ENCODE measurements around the gene PRKCH. TPM values are rescaled to one million over a fixed set of nuclear protein-coding genes. Genes with fewer than 3 reads are reported as not detected.

The PRKCH gene
- total and polyA plus RNA-seq, 10 of the 15 experiments (the other 5 are each of a cell fraction or from before 2014, with no cell fraction given): 10.7 to 140 (median 33.2) TPM

DNA sequence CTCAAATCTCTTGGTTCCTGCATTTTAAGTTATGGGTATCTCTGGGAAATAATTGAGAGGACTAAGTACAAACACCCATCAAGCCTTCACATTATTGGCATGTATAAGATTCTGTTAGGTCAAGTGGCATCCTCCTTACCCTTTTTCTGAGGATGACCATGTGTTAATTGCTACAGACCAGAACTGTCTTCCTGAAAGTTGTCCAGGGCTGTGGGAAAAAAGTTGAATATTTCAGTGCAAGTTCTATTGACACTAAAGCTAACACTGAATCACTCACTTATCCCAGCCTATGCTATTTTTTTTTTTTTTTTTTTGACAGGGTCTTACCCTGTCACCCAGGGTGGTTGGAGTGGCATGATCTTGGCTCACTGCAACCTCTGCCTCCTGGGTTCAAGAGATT, 243.8 kb downstream of the PRKCH start:
- Histone ChIP-seq H2AFZ (ENCODE audit: control insufficient read depth, low read depth, low read length) (no peak overlapping the region), H3K27me3 (replicated peaks in 1 of 2; ENCODE audit: control insufficient read depth in 2 of 2, insufficient read depth in 2 of 2, low read length in 1 of 2) (no peaks in the 10 kb centered on the region), H4K20me1 (ENCODE audit: control insufficient read depth, insufficient read depth) (no peaks in the 10 kb centered on the region), H3K36me3 (ENCODE audit: control insufficient read depth in 2 of 2, insufficient read depth in 2 of 2, low read length in 1 of 2) (no peaks in the 10 kb centered on the region), H3K27ac (ENCODE audit: control insufficient read depth, insufficient read depth) (no peak overlapping the region), H3K9me3 (replicated peaks; ENCODE audit: control insufficient read depth, insufficient read depth, low read length) (no peaks in the 10 kb centered on the region; the same call in 2 of the 3 replicates), H3K4me1 (ENCODE audit: control insufficient read depth, insufficient read depth, low read length) (peaks cover 26% of the 10 kb centered on the region), H3K9ac (ENCODE audit: control insufficient read depth, insufficient read depth, low read length) (no peak overlapping the region), H3K79me2 (ENCODE audit: control insufficient read depth, insufficient read depth, low read length) (no peaks in the 10 kb centered on the region), H3K4me2 (ENCODE audit: control insufficient read depth, insufficient read depth) (no peak overlapping the region), H3K4me3 (no peak overlapping the region)
- FAIRE-seq: no peak
- in situ Hi-C loops (cut with MboI) (no loop called here), intact Hi-C loops (cut with micrococcal nuclease; ENCODE audit: unreplicated experiment) (no loop called here)
- POLR2A ChIA-PET: interaction anchor here (1.2 kb wide), 1 partner anchor 12 kb away, joined by 3 read pairs; no protein-coding TSS in a partner anchor
- CTCF ChIA-PET: interaction anchor here (0.6 to 2.0 kb wide), 2 partner anchors 12 to 260 kb away, joined by 3 to 7 read pairs; no protein-coding TSS in a partner anchor
- DNase-seq (ENCODE audit: low read depth, low spot score): no peak
- RAD21 ChIA-PET (ENCODE audit: unreplicated experiment): interaction anchor here (1.1 to 1.2 kb wide), 2 partner anchors 41 to 125 kb away, joined by 3 read pairs; no protein-coding TSS in a partner anchor
- ATAC-seq: no peak
- BruUV-seq (replicated peaks): no TSS peak
- SMC1A ChIA-PET (ENCODE audit: uncharacterized antibody, unreplicated experiment): interaction anchor here (0.9 to 2.3 kb wide), 2 partner anchors 8 to 52 kb away, joined by 3 to 9 read pairs; no protein-coding TSS in a partner anchor
- no peak for TF ChIP-seq ZNF217 (IDR thresholded peaks at IDR 0.05)
- no peak for TF ChIP-seq SUZ12 (IDR thresholded peaks at IDR 0.05; ENCODE audit: unreplicated experiment)
- TF ChIP-seq RELA (IDR thresholded peaks at IDR 0.05; ENCODE audit: borderline replicate concordance, partially characterized antibody): no peak
- TF ChIP-seq BRCA1 (IDR thresholded peaks at IDR 0.05; ENCODE audit: low read depth, low read length): no peak
- no peak for TF ChIP-seq ZBED1 (IDR thresholded peaks at IDR 0.05; ENCODE audit: borderline replicate concordance)
- no peak for TF ChIP-seq RUNX3 (IDR thresholded peaks at IDR 0.05; ENCODE audit: low read length)
- TF ChIP-seq STAT3 (IDR thresholded peaks at IDR 0.05; ENCODE audit: low read depth, low read length): no peak
- no peak for TF ChIP-seq BHLHE40 (IDR thresholded peaks at IDR 0.05; ENCODE audit: borderline replicate concordance in 1 of 2, low read depth in 2 of 2, low read length in 1 of 2)
- TF ChIP-seq, protein P1, sequence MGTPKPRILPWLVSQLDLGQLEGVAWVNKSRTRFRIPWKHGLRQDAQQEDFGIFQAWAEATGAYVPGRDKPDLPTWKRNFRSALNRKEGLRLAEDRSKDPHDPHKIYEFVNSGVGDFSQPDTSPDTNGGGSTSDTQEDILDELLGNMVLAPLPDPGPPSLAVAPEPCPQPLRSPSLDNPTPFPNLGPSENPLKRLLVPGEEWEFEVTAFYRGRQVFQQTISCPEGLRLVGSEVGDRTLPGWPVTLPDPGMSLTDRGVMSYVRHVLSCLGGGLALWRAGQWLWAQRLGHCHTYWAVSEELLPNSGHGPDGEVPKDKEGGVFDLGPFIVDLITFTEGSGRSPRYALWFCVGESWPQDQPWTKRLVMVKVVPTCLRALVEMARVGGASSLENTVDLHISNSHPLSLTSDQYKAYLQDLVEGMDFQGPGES (IDR thresholded peaks at IDR 0.05): no peak
- no peak for TF ChIP-seq NR2C1 (IDR thresholded peaks at IDR 0.05)
- no peak for TF ChIP-seq ZZZ3 (IDR thresholded peaks at IDR 0.05; ENCODE audit: control insufficient read depth, insufficient read length, low read depth)
- TF ChIP-seq, protein P2, sequence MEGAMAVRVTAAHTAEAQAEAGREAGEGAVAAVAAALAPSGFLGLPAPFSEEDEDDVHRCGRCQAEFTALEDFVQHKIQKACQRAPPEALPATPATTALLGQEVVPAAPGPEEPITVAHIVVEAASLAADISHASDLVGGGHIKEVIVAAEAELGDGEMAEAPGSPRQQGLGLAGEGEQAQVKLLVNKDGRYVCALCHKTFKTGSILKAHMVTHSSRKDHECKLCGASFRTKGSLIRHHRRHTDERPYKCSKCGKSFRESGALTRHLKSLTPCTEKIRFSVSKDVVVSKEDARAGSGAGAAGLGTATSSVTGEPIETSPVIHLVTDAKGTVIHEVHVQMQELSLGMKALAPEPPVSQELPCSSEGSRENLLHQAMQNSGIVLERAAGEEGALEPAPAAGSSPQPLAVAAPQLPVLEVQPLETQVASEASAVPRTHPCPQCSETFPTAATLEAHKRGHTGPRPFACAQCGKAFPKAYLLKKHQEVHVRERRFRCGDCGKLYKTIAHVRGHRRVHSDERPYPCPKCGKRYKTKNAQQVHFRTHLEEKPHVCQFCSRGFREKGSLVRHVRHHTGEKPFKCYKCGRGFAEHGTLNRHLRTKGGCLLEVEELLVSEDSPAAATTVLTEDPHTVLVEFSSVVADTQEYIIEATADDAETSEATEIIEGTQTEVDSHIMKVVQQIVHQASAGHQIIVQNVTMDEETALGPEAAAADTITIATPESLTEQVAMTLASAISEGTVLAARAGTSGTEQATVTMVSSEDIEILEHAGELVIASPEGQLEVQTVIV (IDR thresholded peaks at IDR 0.05; ENCODE audit: borderline replicate concordance, partially characterized antibody): no peak
- no peak for TF ChIP-seq JUNB (IDR thresholded peaks at IDR 0.05)
- TF ChIP-seq, protein P3, sequence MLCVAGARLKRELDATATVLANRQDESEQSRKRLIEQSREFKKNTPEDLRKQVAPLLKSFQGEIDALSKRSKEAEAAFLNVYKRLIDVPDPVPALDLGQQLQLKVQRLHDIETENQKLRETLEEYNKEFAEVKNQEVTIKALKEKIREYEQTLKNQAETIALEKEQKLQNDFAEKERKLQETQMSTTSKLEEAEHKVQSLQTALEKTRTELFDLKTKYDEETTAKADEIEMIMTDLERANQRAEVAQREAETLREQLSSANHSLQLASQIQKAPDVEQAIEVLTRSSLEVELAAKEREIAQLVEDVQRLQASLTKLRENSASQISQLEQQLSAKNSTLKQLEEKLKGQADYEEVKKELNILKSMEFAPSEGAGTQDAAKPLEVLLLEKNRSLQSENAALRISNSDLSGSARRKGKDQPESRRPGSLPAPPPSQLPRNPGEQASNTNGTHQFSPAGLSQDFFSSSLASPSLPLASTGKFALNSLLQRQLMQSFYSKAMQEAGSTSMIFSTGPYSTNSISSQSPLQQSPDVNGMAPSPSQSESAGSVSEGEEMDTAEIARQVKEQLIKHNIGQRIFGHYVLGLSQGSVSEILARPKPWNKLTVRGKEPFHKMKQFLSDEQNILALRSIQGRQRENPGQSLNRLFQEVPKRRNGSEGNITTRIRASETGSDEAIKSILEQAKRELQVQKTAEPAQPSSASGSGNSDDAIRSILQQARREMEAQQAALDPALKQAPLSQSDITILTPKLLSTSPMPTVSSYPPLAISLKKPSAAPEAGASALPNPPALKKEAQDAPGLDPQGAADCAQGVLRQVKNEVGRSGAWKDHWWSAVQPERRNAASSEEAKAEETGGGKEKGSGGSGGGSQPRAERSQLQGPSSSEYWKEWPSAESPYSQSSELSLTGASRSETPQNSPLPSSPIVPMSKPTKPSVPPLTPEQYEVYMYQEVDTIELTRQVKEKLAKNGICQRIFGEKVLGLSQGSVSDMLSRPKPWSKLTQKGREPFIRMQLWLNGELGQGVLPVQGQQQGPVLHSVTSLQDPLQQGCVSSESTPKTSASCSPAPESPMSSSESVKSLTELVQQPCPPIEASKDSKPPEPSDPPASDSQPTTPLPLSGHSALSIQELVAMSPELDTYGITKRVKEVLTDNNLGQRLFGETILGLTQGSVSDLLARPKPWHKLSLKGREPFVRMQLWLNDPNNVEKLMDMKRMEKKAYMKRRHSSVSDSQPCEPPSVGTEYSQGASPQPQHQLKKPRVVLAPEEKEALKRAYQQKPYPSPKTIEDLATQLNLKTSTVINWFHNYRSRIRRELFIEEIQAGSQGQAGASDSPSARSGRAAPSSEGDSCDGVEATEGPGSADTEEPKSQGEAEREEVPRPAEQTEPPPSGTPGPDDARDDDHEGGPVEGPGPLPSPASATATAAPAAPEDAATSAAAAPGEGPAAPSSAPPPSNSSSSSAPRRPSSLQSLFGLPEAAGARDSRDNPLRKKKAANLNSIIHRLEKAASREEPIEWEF (IDR thresholded peaks at IDR 0.05; ENCODE audit: insufficient replicate concordance, low read depth, low read length): no peak
- TF ChIP-seq, protein P4, sequence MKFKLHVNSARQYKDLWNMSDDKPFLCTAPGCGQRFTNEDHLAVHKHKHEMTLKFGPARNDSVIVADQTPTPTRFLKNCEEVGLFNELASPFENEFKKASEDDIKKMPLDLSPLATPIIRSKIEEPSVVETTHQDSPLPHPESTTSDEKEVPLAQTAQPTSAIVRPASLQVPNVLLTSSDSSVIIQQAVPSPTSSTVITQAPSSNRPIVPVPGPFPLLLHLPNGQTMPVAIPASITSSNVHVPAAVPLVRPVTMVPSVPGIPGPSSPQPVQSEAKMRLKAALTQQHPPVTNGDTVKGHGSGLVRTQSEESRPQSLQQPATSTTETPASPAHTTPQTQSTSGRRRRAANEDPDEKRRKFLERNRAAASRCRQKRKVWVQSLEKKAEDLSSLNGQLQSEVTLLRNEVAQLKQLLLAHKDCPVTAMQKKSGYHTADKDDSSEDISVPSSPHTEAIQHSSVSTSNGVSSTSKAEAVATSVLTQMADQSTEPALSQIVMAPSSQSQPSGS (IDR thresholded peaks at IDR 0.05; ENCODE audit: low read length): no peak

Measured in GM12878 (cell line).